Stomach smooth muscle (tissue), 2 donors: ENCODE measurements around the gene DLG1.
"Not testable (repeated sequence)": the region's sequence is repeated elsewhere in the genome, so short reads cannot be mapped to it uniquely, and the experiment has no call there.

Experiments used
- H3K27ac ChIP-seq: one replicate; pipeline ENCODE4 v1.7.0; 2013; ENCODE audit warnings: mild to moderate bottlenecking, low read length, inconsistent platforms
- H3K27me3 ChIP-seq, 2 donors: one replicate each; pipeline ENCODE4 v1.7.0; 2013; ENCODE audit warnings: low read length in 2 of 2; ENCODE audit not compliant: insufficient read depth in 2 of 2, control insufficient read depth in 1 of 2
- H3K36me3 ChIP-seq, 2 donors: one replicate each; pipeline ENCODE4 v1.7.0; 2013; ENCODE audit warnings: low read length in 2 of 2; ENCODE audit not compliant: control insufficient read depth in 2 of 2, insufficient read depth in 2 of 2
- H3K4me1 ChIP-seq: one replicate; pipeline ENCODE4 v1.7.0; 2013; ENCODE audit warnings: low read length; ENCODE audit not compliant: control insufficient read depth, insufficient read depth
- H3K4me3 ChIP-seq, 2 donors: one replicate each; pipeline ENCODE4 v1.7.0; 2013; ENCODE audit warnings: low read length in 2 of 2
- H3K9ac ChIP-seq, 2 donors: one replicate each; pipeline ENCODE4 v1.7.0; 2013; ENCODE audit warnings: low read length in 2 of 2, mild to moderate bottlenecking in 1 of 2
- H3K9me3 ChIP-seq, 2 donors: one replicate each; pipeline ENCODE4 v1.7.0; 2013; ENCODE audit warnings: low read length in 2 of 2; ENCODE audit not compliant: control insufficient read depth in 2 of 2
- donor health status: healthy.
- donor health status: Pancreatic carcinoma.

The DLG1 gene

GRCh38 chr3:197033764-197034163 is 264.6 kb downstream of the DLG1 start:
- H3K4me1 ChIP-seq, result peaks cover 11% of the 10 kb centered on the region
- H3K27me3 ChIP-seq, result peaks cover 9 to 18% of the 10 kb centered on the region in 2 donors
- not testable (repeated sequence) for H3K9me3 ChIP-seq, H3K4me3 ChIP-seq, H3K9ac ChIP-seq, H3K36me3 ChIP-seq, H3K27ac ChIP-seq

GRCh38 chr3:197031315-197032285 is 266.8 kb downstream of the DLG1 start:
- Histone ChIP-seq H3K27ac (no peak overlapping the region), H3K36me3 (no peaks in the 10 kb centered on the region), H3K4me3 (no peak overlapping the region), H3K4me1 (peaks cover 15% of the 10 kb centered on the region), H3K9me3 (no peaks in the 10 kb centered on the region), H3K9ac (no peak overlapping the region), H3K27me3 (peaks cover 18 to 23% of the 10 kb centered on the region in 2 donors)

- no peak overlapping the region for H3K27ac ChIP-seq
- H3K9ac ChIP-seq, result no peak overlapping the region
- no peaks in the 10 kb centered on the region for H3K9me3 ChIP-seq
- peaks cover 18 to 23% of the 10 kb centered on the region in 2 donors for H3K27me3 ChIP-seq
- H3K36me3 ChIP-seq, result no peaks in the 10 kb centered on the region
- H3K4me1 ChIP-seq, result peaks cover 15% of the 10 kb centered on the region
- H3K4me3 ChIP-seq, result no peak overlapping the region
Measured at GRCh38 chr3:197030379-197031314, 267.8 kb downstream of the DLG1 start.

GRCh38 chr3:197029511-197030167 is 268.8 kb downstream of the DLG1 start, which contains the start of gene MELTF:
Gene MELTF (minus strand): TSS chr3:197029817. CDS start chr3:197029702, 115 bp downstream.
- H3K9me3 ChIP-seq, result no peaks in the 10 kb centered on the region
- no peak within 1 kb of the TSS for H3K9ac ChIP-seq
- H3K4me1 ChIP-seq, result peaks cover 15% of the 10 kb centered on the region
- no peaks in the 10 kb centered on the region for H3K36me3 ChIP-seq
- peaks cover 18 to 23% of the 10 kb centered on the region in 2 donors for H3K27me3 ChIP-seq
- H3K4me3 ChIP-seq, result peak within 1 kb of the TSS; percentile 25 to 55
- no peak within 1 kb of the TSS for H3K27ac ChIP-seq

- no peaks in the 10 kb centered on the region for H3K36me3 ChIP-seq
- no peak overlapping the region for H3K9ac ChIP-seq
- peaks cover 22 to 27% of the 10 kb centered on the region in 2 donors for H3K27me3 ChIP-seq
- H3K4me1 ChIP-seq, result peaks cover 15% of the 10 kb centered on the region
- peak overlapping the region; percentile 25 to 55 for H3K4me3 ChIP-seq
- no peaks in the 10 kb centered on the region for H3K9me3 ChIP-seq
- H3K27ac ChIP-seq, result no peak overlapping the region
Measured at GRCh38 chr3:197028728-197029510, 269.5 kb downstream of the DLG1 start.

GRCh38 chr3:197027896-197028727 is 270.3 kb downstream of the DLG1 start:
- H3K27ac ChIP-seq, result no peak overlapping the region
- H3K9me3 ChIP-seq, result no peaks in the 10 kb centered on the region
- H3K4me3 ChIP-seq, result peak overlapping the region in 1 of 2 donors; percentile 55

GRCh38 chr3:197027151-197027895 is 271.1 kb downstream of the DLG1 start:
- H3K4me1 ChIP-seq, result peaks cover 15% of the 10 kb centered on the region
- peaks cover 26 to 31% of the 10 kb centered on the region in 2 donors for H3K27me3 ChIP-seq
- H3K9ac ChIP-seq, result no peak overlapping the region
- H3K36me3 ChIP-seq, result no peaks in the 10 kb centered on the region
- no peak overlapping the region for H3K4me3 ChIP-seq
- no peaks in the 10 kb centered on the region for H3K9me3 ChIP-seq
- no peak overlapping the region for H3K27ac ChIP-seq

More at GRCh38 chr3:197027896-197028727, 270.3 kb downstream of the DLG1 start:
- Histone ChIP-seq H3K36me3 (no peaks in the 10 kb centered on the region), H3K27me3 (peaks cover 26 to 29% of the 10 kb centered on the region in 2 donors), H3K4me1 (peaks cover 15% of the 10 kb centered on the region), H3K9ac (no peak overlapping the region)

- Histone ChIP-seq H3K9me3 (no peaks in the 10 kb centered on the region), H3K4me3 (no peak overlapping the region), H3K27me3 (peaks cover 25 to 31% of the 10 kb centered on the region in 2 donors), H3K27ac (no peak overlapping the region), H3K36me3 (no peaks in the 10 kb centered on the region), H3K9ac (no peak overlapping the region), H3K4me1 (peaks cover 15% of the 10 kb centered on the region)
Measured at GRCh38 chr3:197026481-197026866, 271.9 kb downstream of the DLG1 start.
